ENCODE measurements around the gene FOXN4. TPM values are rescaled to one million over a fixed set of nuclear protein-coding genes. Genes with fewer than 3 reads are reported as not detected.

The FOXN4 gene
- total RNA-seq, 1 experiment from 2014 or later = 0.52 TPM

GRCh38 chr12:109358154-109358869 lies 49.2 kb upstream of the FOXN4 start:
- intact Hi-C loops (cut with micrococcal nuclease) = no loop called here
- no peak for DNase-seq (ENCODE audit: low read depth, low spot score)
- Histone ChIP-seq H2AFZ (ENCODE audit: low read depth, low read length, poor library complexity, severe bottlenecking) (no peak overlapping the region), H3K4me3 (replicated peaks in 1 of 2; ENCODE audit: low read depth in 1 of 2, low read length in 2 of 2) (no peak overlapping the region), H3K9me2 (ENCODE audit: insufficient read depth) (no peaks in the 10 kb centered on the region), H4K20me1 (ENCODE audit: insufficient read depth) (no peaks in the 10 kb centered on the region), H3K36me3 (ENCODE audit: control insufficient read depth in 1 of 2, insufficient read depth in 2 of 2, low read length in 2 of 2) (no peaks in the 10 kb centered on the region), H3K9ac (ENCODE audit: low read length) (no peak overlapping the region), H3K27ac (ENCODE audit: low read depth, low read length) (no peak overlapping the region), H3K4me2 (ENCODE audit: low read length) (no peak overlapping the region), H3K4me1 (ENCODE audit: control insufficient read depth in 1 of 2, insufficient read depth in 2 of 2, low read length in 2 of 2) (peaks cover 7 to 9% of the 10 kb centered on the region in 2 experiments; a peak in 3 of 4 replicates), H3K79me2 (ENCODE audit: insufficient read depth, low read length) (no peaks in the 10 kb centered on the region), H3K27me3 (ENCODE audit: insufficient read depth, low read length) (peaks cover 7% of the 10 kb centered on the region; the same call in 1 of the 2 replicates), H3K9me3 (ENCODE audit: control insufficient read depth in 1 of 2, insufficient read depth in 1 of 2, low read depth in 1 of 2, low read length in 2 of 2) (no peaks in the 10 kb centered on the region)
- no peak for ATAC-seq
- TF ChIP-seq ELF1 (IDR thresholded peaks at IDR 0.05; ENCODE audit: borderline replicate concordance, low read depth) (no peak), POLR2AphosphoS5 (IDR thresholded peaks at IDR 0.05; ENCODE audit: low read depth, low read length) (no peak), REST (IDR thresholded peaks at IDR 0.05; ENCODE audit: low read depth) (no peak), TCF7L2 (IDR thresholded peaks at IDR 0.05; ENCODE audit: borderline replicate concordance, extremely low read depth, insufficient read depth, insufficient read length) (no peak), JUND (IDR thresholded peaks at IDR 0.05) (no peak), EZH2 (IDR thresholded peaks at IDR 0.05) (no peak), EZH2phosphoT487 (IDR thresholded peaks at IDR 0.05; ENCODE audit: borderline replicate concordance) (no peak)
- TF ChIP-seq, protein P1, sequence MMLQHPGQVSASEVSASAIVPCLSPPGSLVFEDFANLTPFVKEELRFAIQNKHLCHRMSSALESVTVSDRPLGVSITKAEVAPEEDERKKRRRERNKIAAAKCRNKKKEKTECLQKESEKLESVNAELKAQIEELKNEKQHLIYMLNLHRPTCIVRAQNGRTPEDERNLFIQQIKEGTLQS (IDR thresholded peaks at IDR 0.05) = no peak
- BruUV-seq (replicated peaks) = no TSS peak
- RAD21 ChIA-PET (ENCODE audit: low non-redundant PET in 1 of 2, low total read pairs in 2 of 2, uncharacterized antibody in 2 of 2, unreplicated experiment in 2 of 2) = no interaction called here
- POLR2A ChIA-PET = no interaction called here
- CTCF ChIA-PET = no interaction called here

Data from HCT116 (cell line).